ENCODE results near the gene DAZAP1.

DAZAP1 gene

DNA sequence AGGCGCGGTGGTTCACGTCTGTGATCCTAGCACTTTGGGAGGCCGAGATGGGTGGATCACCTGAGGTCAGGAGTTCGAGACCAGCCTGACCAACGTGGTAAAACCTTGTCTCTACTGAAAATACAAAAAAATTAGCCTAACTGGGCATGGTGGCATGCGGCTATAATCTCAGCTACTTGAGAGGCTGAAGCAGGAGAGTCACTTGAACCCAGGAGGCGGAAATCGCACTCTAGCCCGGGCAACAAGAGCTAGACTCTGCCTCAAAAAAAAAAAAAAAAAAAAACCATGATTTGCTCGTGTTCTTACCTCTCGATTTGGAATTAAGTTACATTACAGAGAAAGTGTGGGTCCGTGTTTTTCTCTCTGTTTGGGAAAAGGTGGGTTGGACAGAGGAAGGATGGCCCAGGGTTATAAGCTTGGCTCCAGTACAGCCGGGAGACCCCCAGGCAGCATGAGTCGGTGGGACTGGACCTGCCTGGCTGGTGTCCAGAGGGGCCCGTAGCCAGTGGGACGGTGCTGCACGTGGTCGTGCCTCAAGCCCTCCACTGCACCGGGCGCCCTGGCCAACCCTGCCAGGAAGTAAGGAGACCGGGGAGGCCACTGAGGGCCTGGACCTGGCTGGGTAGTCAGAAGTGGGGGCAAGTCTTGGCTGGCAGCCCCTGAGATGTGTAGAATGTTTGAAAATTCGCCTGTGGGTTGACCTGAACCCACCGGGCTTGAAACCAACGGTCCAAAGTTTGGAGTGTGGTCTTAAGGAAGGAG, 34.5 kb downstream of the DAZAP1 start:
- DNase-seq (ENCODE audit: low read depth): no peak

DNA sequence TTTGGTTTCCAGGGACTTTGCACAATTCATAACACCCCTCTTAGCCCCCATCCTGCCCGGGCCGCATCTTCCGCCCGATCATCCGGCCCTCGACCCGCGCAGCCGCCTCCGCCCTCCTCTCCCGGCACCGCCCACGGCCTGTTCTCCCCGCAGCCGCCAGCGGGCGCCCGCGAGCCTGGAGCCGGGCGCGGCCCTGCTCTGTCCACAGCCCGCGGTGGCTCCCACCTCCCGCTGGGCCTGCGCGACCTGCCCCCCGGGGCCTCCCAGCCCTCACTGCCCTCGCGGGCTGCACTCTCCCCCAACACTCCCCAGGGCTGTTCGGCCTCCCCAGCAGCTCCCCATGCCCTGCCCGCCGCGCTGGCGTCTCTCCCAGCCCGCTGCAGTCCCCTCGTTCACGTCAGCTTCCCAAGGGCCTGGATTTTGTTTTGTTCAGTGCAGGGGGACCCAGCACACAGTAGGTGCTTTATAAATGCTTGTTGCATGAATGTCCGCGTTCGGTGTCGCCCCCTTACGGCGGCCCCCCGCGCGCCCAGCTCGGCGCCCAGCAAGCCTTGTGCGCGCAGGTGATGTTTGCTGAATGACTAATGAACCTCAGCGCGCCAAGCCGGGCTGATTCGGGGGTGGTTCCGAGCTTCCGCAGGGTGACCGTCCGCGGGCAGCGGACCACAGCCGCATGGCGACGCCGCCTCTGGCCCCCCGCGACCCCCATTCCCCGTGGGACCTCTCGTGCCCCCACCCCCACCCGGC, 38.0 kb downstream of the DAZAP1 start:
- no peak for DNase-seq (ENCODE audit: low read depth)

DNA sequence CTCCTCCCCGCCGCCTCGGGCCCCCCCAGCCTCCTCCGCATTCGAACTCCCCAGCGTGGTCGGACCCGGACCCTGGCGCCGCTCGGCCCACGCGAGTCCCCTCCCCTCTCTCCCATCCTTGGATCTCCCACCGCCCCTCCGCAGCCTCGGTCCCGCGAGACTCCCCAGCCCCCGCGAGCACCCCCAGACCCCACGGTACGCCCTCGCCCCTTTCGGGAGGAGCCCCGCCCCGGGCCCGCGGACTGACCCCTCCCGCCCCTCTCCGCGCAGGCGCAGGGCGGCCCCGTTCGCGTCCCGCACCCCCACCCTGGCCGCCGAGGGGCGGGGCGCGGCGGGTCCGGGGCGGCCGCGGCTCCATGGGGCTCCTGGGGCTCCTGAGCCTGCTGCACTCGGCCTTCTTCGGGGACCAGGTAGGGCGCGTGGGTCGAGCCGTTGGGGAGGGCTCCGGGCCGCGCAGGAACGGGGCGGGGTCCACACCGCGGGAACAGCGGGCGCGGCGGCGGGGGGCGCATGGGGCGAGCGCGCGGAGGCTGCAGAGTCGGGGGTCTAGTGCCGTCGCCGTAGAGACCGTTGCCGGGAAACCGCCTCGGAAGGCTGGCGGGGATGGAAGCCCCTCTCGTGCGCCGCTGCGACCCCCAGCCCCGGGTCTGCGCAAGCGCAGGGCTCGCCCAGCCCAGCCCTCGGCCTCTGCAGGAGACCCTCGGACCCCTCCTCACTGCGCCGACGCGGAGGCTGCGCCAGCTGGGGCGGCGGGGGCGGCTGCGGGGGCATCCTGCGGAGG, 38.7 kb downstream of the DAZAP1 start:
- no peak for DNase-seq (ENCODE audit: low read depth)

DNA sequence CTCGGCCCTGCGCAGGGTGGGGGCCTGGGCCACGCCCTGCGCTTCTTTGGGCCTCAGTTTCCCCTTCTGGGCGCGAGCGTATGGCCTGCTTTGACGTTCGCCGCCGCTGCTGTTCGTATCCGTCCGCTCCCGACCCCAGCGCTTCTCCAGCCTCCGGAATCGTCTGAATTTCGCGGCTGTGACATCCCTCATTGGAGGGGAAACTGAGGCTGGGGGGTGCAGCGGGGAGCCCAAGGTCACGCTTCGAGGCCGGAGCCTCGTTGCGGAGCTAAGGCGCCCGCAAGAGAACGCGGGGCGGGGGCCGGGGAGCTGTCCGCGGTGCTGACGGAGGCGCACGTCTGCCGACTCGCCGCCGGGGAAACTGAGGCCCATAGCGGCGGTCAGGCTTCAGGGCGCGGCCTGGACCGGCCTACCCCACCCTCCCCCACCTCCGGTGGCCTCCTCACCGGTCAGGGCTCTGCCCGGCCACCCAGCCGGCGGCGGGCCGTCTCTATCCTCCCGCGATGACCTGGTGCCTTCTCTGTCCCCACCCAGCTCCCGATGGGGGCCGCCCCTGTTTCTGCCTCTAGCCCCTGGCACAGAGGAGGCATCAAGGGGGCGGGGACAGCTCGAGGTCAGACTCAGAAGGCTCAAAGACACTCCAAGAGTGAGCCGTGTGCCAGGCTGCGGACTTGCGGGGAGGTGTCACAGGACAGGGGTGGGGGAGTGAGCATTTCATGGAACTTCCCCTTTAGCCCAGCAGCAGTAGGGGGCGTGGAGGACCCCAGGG, 39.5 kb downstream of the DAZAP1 start:
- DNase-seq (ENCODE audit: low read depth): no peak

DNA sequence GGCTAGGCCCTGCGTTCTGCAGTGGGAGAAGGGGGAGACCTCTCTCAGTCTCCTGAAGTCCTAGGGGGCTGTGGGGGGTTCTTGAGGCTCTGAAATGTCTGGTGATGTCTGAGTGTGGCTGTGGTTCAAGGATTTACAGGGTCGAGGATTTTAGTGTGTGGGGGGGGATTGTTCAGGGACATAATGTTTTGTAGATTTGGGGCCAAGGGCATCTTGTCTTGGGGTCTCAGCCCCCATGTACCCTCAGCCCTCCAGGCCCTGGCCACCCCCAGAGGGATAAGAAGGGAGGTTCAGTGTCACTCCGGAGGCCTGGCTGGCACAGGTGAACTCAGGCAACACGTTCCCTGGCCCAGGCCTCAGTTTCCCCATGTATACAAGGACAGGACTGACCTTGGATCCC, 40.1 kb downstream of the DAZAP1 start:
- DNase-seq (ENCODE audit: low read depth): no peak

DNA sequence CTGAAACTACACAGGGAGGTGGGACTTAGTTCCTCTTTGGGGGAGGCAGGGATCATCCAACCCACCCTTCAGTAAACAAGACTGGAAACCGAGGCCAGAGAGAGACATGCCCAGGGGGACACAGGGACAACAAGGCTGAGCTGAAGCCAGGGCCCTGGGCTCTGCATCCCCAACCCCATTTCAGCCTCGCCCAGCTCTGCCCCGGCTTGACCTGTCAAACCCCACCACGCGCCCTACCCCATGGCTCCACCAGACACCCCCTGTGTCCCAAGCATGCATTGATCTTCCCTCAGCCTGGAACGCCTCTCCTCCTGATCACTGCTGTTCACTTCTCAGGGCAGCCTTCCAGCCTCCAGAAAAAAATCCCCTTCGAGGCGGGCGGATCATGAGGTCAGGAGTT, 40.6 kb downstream of the DAZAP1 start:
- no peak for DNase-seq (ENCODE audit: low read depth)

DNA sequence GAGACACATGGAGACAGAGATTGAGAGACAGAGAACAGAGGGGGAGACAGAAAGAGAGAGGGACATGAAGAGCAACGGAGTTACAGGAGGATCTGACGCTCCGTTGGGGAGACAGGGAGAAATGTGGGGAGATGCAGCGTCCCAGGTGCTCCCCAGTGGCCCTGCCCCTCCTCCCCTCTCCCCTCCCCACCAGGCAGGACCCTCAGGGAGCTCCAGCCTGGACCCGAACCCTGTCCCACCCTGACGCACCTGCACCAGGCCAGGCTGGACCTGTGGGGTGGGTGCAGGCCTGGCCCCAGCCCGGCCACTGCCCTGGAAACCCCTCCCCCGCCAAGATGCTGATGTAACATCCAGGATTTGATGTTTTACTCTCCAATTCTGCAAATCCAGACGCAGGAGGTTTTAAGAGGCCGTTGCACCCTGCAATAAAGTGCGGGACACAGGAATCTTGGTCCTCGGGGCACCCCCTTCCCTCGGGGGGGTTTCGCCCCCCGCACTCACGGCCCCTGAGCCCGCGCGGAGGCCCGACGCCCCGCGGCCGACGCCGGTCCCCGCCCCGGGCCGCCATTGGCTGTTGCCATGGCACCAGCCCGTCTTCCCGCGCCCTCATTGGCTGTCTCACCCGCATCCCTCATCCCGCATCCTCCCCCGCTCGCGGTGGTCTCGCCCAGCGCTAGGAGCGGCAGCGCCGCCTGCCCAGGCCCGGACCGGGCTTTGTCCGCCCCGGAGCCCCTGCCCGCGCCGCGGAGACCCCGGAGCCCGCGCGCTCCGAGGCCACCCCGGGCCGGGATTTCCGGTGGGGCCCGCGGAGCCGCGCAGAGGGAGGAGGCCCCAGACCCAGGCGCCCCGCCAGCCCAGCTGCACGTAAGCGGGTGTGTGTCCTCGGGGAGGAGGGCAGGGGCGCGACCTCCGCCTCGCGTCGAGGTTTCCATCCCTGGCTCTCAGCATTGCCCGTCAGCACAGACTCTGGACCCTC, 42.4 kb downstream of the DAZAP1 start, which contains the start of gene APC2:
Gene APC2, plus strand, starts transcription at position 655 of the 976 bp plus-strand sequence. CDS start 2,881 bp downstream, outside the sequence.
- no peak for DNase-seq (ENCODE audit: low read depth)

DNA sequence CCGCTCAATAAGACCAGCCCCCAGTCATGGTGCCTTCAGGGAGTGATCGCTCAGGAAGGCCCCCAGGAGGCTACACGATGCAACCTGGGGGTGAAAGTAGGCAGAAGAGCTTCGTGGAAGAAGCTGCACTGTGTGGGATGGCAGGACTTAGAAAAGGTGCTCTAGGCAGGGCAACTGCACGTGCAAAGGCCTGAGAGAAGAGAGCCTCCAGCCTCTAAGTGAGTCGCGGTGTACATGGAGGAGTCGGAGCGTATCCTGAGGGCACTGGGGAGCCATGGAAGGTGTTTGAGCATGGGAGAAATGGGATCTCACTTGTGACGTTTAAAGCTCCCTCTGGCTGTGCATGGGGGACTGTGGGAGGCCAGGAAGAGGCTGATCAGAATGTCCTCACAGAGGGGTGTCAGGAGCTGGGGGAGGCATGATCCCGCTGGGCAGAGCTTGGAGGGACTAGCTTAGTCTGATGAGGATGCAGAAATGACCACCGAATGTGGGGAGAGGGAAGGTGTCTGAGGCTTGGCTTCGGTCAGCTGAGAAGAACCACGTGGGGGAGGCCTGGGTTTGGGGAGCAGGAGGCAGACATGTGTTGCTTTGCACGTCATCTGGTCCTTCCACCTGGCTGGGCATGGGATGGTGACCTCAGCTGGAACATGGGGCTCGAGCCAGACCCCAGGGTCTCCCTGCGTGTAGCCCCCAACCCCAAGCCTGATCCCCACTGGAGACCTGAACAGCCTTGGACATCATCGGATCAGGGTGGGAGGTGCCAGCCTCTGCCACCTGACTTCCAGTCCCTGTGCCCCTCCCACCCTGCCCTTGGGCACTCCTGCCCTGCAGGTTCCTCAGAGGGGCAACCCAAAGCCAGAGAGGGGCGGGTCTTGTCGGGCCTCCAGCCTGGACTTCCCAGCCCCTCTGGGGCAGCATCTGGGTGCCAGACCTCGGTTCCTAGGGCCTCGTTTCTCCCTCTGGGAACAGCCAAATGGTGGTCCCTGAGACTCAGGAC, 43.6 kb downstream of the DAZAP1 start:
- DNase-seq (ENCODE audit: low read depth): no peak

DNA sequence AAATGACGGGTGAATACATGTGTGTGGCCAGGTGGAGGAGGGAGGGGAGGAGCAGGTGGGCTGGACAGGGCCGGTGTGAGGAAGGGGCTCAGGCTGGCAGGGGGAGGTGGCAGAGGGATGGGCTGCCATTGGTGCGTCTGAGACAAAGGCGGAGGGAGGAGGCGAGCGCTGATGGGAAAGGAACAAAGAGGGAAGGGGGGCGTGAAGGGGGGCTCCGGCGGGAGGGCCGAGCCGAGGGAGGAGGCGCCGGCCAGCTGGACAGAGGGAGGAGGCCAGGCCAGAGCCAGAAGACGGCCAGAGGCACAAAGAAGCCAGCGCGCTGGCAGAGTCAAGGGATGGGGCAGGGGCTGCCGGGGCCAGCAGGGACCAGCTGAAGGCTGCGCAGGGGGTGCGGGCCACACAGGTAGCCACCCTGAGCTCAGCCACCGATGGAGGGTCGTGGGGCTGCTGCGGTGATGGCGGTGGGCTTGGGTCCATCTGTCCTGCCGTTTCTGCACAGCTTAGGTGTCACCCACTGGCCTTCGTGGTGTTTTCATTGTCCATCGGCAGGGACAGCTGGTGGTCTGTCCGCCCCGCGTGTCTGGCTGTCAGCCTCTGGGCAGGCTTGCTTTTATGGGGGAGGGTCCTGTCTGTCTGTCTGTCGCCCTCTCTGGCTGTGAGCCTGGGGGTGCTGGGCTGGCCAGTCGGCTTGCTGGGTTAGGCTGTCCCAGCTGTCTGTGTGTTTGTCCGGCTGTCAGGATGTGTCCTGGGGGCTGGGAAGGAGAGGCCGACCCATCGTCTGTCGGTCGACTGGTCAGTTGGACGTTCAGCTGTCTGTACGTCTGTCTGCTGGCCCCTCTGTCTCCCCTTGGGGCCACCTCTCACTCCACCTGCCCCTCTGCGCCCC, 44.8 kb downstream of the DAZAP1 start:
- DNase-seq (ENCODE audit: low read depth): no peak

DNA sequence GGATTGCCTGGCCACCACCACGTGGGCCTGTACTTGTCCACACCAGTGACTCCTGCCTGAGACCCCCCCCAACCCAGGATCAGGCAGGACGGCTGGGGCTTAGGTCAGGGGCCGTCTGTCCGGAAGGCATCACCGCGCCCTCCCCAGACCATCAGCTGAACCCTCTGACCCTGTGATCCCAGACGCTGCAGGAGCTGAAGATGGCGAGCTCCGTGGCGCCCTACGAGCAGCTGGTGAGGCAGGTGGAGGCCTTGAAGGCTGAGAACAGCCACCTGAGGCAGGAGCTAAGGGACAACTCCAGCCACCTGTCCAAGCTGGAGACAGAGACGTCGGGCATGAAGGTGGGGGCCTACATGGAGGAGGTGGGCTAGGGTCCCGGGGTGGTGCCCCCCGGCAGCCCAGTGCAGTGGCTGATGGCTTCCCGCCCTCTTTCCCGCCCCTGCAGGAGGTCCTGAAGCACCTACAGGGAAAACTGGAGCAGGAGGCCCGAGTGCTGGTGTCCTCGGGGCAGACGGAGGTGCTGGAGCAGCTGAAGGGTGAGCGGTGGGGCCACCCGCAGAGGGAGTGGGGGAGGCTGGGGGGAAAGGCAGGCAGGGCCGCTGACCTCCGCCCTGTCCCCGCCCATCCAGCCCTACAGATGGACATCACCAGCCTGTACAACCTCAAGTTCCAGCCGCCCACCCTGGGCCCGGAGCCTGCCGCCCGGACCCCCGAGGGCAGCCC, 45.6 kb downstream of the DAZAP1 start:
- DNase-seq (ENCODE audit: low read depth): no peak

DNA sequence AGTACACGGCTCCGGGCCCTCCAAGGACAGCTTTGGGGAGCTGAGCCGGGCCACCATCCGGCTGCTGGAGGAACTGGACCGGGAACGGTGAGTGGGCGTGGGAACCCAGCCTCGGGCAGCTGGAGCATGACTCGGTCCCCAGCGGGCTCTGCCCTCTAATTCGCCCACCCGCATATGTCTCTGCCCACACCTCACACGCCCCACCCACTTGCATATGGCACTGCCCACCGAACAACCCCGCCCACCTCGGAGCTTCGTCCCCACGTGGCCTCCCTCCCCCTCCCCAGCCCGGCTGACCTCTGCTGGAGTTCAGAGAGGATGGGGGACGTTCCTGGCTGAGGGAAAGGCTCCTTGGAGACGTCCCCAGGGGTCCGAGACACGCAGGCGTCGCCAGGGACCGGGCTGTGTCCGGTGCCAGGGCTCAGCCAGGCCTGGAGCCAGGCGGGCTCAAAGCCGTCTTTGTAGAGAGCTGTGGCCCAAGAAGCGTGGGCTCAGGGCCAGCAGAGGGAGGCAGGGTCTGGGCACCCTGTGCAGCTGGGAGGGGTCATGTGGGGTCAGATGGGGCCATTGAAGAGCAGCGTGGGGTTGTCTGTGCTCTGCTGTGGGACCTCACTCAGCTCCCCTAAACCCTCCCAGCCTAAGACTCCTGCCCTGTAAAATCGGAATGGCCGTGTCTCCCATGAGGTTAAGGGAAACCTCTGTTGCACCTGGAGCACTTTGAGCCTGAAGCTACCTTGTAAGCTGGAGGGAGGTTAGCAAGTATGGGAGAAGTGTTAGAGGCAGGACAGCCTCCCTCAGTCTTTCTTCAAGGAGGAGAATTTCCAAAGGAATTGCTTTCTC, 46.4 kb downstream of the DAZAP1 start:
- DNase-seq (ENCODE audit: low read depth): no peak

DNA sequence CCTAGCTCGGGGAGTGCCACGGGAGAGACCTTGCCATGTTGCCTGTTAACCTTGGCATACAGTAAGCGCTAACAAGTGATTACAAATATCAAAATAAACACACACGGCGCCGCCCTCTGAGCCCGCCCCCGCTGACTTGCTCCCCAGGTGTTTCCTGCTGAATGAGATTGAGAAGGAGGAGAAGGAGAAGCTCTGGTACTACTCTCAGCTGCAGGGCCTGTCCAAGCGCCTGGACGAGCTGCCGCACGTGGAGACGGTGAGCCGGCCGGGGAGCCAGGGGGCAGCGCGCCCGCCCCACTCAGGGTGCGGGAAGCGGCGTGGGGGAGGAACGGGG, 47.6 kb downstream of the DAZAP1 start:
- DNase-seq (ENCODE audit: low read depth): no peak

DNA sequence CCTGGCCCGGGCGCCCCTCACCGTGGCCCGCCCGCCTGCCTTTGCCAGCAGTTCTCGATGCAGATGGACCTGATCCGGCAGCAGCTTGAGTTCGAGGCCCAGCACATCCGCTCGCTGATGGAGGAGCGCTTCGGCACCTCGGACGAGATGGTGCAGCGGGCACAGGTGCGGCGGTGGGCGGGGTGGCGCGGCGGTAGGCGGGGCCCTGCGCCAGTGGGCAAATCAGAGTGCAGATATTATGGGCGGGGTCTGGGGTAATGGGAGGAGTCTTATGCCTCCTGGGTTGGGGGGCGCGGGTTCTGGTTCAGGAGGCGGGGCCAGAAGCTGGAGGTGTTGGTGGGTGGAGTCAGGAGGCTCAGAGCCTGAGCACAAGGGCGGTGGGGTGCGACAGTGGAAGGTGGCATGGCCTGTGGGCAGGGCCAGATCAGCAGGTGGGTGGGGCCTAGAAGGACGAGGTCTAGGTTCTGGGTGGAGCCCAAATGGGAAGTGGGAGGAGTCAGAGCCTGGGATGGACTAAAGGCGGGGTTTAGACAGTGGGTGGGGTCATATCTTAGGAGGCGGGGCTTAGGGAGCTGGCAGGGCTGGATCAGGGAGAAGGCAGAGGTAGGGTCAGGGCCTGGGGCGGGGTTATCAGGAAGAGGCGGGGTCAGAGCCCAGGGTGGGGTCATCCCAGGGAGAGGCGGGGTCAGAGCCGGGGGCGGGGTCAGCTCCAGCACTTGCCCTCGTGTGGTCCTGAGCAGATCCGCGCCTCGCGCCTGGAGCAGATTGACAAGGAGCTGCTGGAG, 48.1 kb downstream of the DAZAP1 start:
- no peak for DNase-seq (ENCODE audit: low read depth)

DNA sequence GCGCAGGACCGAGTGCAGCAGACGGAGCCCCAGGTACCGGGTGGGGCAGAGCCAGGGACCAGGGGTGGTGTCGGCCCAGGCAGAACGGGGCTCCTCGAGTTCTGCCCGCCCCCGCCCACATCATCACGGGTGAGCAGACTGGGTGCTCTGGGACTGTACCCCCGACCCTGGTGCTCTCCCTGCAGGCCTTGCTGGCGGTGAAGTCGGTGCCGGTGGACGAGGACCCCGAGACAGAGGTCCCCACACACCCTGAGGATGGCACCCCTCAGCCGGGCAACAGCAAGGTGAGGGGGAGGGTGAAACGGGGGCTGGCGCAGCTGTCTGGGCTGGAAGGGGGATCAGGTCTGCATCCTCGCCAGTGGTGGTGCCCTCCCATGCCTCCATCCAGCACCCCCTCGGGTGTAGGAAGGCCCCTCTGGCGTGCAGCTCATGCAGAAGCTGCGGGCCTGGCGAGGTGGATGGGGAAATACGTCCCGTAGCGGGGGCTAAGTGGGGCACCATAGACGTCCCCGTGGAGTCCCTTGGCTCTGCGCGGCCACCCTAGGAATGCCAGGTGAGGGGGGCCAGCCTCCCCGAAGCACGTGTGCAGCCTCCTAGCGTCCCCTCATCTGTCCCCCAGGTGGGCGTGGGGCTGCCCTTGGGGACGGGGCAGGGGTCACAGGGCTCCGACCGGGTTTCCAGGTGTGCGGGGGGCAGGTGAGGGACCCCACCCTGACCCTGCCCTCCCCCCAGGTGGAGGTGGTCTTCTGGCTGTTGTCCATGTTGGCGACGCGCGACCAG, 48.9 kb downstream of the DAZAP1 start:
- no peak for DNase-seq (ENCODE audit: low read depth)

DNA sequence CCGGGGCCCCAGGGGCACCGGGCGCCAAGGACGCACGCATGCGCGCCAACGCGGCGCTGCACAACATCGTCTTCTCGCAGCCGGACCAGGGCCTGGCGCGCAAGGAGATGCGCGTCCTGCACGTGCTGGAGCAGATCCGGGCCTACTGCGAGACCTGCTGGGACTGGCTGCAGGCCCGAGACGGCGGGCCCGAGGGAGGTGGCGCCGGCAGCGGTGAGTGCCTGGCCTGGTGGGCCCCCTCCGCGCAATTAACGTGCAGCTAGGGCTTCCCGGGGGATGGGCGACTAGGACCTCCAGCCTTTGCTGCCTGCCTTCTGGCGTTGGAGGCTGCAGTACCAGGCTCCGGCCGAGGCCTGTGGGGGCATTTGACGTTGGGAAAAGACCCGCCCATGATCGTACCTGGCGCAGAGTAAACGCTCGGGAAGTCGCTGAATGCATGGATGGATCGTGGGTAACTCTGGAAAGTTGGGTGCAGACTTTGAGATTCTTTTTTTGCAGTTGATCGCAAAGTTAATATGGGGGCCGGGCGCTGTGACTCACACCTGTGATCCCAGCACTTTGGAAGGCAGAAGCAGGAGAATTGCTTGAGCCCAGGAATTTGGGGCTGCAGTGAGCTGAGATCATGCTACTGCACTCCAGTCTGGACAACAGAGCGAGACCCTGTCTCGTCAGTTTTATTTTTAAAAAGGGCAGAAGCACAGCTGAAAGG, 49.8 kb downstream of the DAZAP1 start:
- DNase-seq (ENCODE audit: low read depth): no peak
